Measurements from ENCODE around the gene HOXC11. TPM values are rescaled to one million over a fixed set of nuclear protein-coding genes. Genes with fewer than 3 reads are reported as not detected.

The HOXC11 gene
- total and polyA plus RNA-seq, 7 donors = not detected

- no peaks in the 10 kb centered on the region for H3K9me3 ChIP-seq
- H3K36me3 ChIP-seq = no peaks in the 10 kb centered on the region
- H3K4me1 ChIP-seq = peaks cover 0 to 35% (median 28%) of the 10 kb centered on the region in 4 donors
- intact Hi-C loops (cut with DNase I) = no loop called here
- WGBS, 2 donors = 4 to 5% methylated on average over 17 of the region's 17 CpGs
- peak overlapping the region in 3 of 4 donors; percentile 40 to 50 (median 44) for H3K4me3 ChIP-seq
- H3K27ac ChIP-seq = no peak overlapping the region
- no peak for DNase-seq
- H3K27me3 ChIP-seq = peaks cover 95 to 100% (median 100%) of the 10 kb centered on the region in 3 donors
- TF ChIP-seq POLR2A (IDR thresholded peaks at IDR 0.05) (no peak), CTCF (IDR thresholded peaks at IDR 0.05) (no peak)
These were observed 22.1 kb downstream of the HOXC11 start for GRCh38 chr12:53995002-53995377.

GRCh38 chr12:53995378-53996239 is 22.7 kb downstream of the HOXC11 start:
- WGBS, 2 donors = 2 to 3% methylated on average over 48 of the region's 48 CpGs
- Histone ChIP-seq H3K36me3 (no peaks in the 10 kb centered on the region), H3K4me1 (peaks cover 0 to 41% (median 35%) of the 10 kb centered on the region in 4 donors), H3K27me3 (peaks cover 97 to 100% (median 100%) of the 10 kb centered on the region in 3 donors), H3K27ac (no peak overlapping the region), H3K9me3 (no peaks in the 10 kb centered on the region), H3K4me3 (peak overlapping the region; percentile 17 to 50 (median 42))
- intact Hi-C loops (cut with DNase I) = no loop called here
- no peak for DNase-seq
- TF ChIP-seq POLR2A (IDR thresholded peaks at IDR 0.05) (no peak), CTCF (IDR thresholded peaks at IDR 0.05) (no peak), POLR2AphosphoS5 (IDR thresholded peaks at IDR 0.05) (peak in 1 of 4 donors; percentile 21), EP300 (IDR thresholded peaks at IDR 0.05) (no peak)

- Histone ChIP-seq H3K9me3 (no peaks in the 10 kb centered on the region), H3K27me3 (peaks cover 97 to 100% (median 100%) of the 10 kb centered on the region in 3 donors), H3K4me3 (peak overlapping the region in 3 of 4 donors; percentile 40 to 50 (median 44)), H3K27ac (no peak overlapping the region), H3K36me3 (no peaks in the 10 kb centered on the region), H3K4me1 (peaks cover 0 to 43% (median 37%) of the 10 kb centered on the region in 4 donors)
- no peak for TF ChIP-seq EP300 (IDR thresholded peaks at IDR 0.05)
- TF ChIP-seq POLR2A (IDR thresholded peaks at IDR 0.05) = no peak
- TF ChIP-seq CTCF (IDR thresholded peaks at IDR 0.05) = no peak
- TF ChIP-seq POLR2AphosphoS5 (IDR thresholded peaks at IDR 0.05) = no peak
- intact Hi-C loops (cut with DNase I) = no loop called here
- WGBS, 2 donors = 38 to 49% methylated on average over 29 of the region's 29 CpGs
- DNase-seq = no peak
These were observed 23.6 kb downstream of the HOXC11 start for GRCh38 chr12:53996240-53997203.

GRCh38 chr12:53997204-53998109 is 24.5 kb downstream of the HOXC11 start:
- peaks cover 96 to 100% (median 100%) of the 10 kb centered on the region in 3 donors for H3K27me3 ChIP-seq
- 11 to 14% methylated on average over 35 of the region's 35 CpGs for WGBS, 2 donors
- intact Hi-C loops (cut with DNase I) = no loop called here

More at GRCh38 chr12:53997204-53998109, 24.5 kb downstream of the HOXC11 start:
- no peak overlapping the region for H3K27ac ChIP-seq
- peaks cover 0 to 43% (median 37%) of the 10 kb centered on the region in 4 donors for H3K4me1 ChIP-seq
- H3K4me3 ChIP-seq = no peak overlapping the region
- TF ChIP-seq EP300 (IDR thresholded peaks at IDR 0.05) = no peak
- no peak for TF ChIP-seq POLR2AphosphoS5 (IDR thresholded peaks at IDR 0.05)
- no peak for TF ChIP-seq CTCF (IDR thresholded peaks at IDR 0.05)
- no peak for TF ChIP-seq POLR2A (IDR thresholded peaks at IDR 0.05)
- no peaks in the 10 kb centered on the region for H3K9me3 ChIP-seq
- no peaks in the 10 kb centered on the region for H3K36me3 ChIP-seq
- no peak for DNase-seq

Measured in sigmoid colon (tissue), 7 donors.